Stimulated activated CD8-positive, alpha-beta memory T cell treated with anti-CD3 and anti-CD28 coated beads, Interleukin-7, amount 100 ng/mL, for 4 hours (primary cell): ENCODE results near the gene MYH6.
"Not testable (repeated sequence)": the region's sequence is repeated elsewhere in the genome, so short reads cannot be mapped to it uniquely, and the experiment has no call there.

Source experiments
- DNase-seq, 2 donors: peaks; one replicate each; pipeline ENCODE4 v3.0.0-alpha.2; 2020; ENCODE audit warnings: low read depth in 2 of 2

The MYH6 gene

GRCh38 chr14:23396781-23397407 lies 11.2 kb downstream of the MYH6 start:
- DNase-seq, result no peak

GRCh38 chr14:23396126-23396525 lies 11.9 kb downstream of the MYH6 start:
- DNase-seq, result no peak

DNA sequence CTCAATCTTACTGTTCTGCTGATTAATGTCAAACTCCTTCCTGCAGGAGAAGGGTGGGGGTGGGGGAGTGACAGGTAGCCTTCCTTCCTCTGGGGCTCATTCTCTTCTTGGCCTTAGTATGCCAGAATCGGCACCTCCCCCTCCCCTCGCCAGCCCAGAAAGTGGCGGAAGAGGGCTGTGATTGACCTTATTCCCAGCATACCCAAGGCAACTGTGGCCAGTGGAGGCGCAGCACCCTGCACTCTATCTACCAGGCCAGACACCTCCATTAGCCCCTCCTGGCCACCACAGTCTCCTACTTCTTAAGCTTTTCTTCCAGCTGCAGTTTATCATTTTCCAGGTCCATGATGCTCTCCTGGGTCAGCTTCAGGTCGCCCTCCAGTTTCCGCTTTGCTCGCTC lies 15.5 kb downstream of the MYH6 start:
- no peak for DNase-seq

GRCh38 chr14:23389871-23390270 lies 18.2 kb downstream of the MYH6 start:
- not testable (repeated sequence) for DNase-seq

DNA sequence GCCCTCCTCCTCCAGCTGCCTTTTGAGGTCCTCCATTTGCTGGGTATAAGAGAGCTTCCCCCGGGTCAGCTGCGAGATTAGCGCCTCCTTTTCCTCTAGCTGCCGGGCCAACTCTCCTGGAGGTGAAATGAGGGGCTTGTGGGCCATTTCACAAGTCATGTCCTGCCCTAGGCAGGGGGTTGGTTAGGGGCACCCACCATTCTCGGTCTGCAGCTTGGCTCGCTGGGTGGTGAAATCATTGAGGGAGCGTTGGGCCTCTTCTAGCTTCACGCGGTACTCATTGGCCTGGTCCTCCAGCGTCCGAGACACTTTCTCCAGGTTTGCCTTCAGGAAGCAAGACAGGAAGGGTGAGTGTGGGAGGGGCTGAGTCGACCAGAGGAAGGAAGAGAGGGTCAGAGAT lies 18.7 kb downstream of the MYH6 start:
- DNase-seq, result no peak

GRCh38 chr14:23388996-23389395 lies 19.1 kb downstream of the MYH6 start:
- DNase-seq, result no peak

DNA sequence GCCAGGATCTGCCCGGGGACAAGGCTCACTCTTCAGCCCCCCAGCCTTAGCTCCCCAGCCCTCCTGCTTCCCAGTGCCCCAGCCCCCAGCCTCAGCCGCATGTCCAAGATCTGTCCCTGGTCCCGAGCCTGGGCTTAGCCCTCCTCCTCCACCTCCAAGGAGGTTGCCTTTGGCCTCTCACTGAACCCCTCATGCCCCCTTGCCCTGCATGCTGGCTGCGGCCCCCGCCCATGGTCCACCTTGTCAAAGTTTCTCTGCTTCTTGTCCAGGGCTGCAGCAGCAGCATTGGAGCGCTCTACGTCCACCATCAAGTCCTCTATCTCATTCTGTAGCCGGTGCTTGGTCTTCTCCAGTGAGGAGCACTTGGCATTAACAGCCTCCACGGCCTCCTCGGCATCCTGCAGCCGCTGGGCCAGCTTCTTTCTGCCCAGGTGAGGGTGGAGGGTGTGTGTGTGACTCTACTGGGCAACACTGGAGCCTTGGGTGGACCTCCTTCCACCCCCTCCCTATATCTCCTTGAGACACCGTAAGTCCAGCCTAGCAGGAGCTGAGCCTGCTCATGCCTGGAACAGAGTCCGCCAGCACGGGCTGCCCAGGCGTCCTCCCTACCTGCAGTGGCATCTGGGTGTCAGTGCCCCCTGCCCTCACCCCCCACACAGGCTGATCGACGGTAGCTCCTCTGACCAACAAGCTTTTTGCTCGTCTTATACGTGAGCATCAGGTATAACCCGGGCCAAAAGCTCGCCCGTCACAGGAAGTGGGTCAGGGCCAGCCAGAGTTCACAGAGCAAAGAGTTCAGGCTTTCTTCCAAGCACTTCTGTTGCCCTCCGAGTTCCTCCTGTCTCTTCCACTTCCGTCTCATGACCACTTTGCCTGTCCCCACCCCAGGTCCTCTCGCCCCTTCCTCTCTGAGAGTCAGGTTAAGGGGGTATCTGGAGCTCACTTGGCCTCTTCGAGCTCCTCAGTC lies 19.9 kb downstream of the MYH6 start:
- DNase-seq, result no peak

GRCh38 chr14:23386999-23387398 lies 21.1 kb downstream of the MYH6 start:
- DNase-seq, result no peak

DNA sequence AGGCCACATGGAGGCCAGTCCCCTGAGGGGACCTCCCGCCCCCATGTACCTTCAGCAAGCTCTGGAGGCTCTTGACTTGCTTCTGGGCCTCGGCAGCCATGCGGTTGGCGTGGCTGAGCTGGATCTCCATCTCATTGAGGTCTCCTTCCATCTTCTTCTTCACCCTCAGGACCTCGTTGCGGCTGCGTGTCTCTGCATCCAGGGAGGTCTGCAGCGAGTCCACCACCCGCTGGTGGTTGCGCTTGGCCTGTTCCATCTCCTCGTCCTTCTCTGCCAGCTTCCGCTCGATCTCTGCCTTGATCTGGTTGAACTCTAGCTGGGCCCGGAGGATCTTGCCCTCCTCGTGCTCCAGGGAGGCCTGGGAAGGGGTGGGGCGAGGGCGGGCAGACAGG lies 21.8 kb downstream of the MYH6 start:
- not testable (repeated sequence) for DNase-seq

- no peak for DNase-seq
Observed at GRCh38 chr14:23385642-23386265, 22.3 kb downstream of the MYH6 start.

DNA sequence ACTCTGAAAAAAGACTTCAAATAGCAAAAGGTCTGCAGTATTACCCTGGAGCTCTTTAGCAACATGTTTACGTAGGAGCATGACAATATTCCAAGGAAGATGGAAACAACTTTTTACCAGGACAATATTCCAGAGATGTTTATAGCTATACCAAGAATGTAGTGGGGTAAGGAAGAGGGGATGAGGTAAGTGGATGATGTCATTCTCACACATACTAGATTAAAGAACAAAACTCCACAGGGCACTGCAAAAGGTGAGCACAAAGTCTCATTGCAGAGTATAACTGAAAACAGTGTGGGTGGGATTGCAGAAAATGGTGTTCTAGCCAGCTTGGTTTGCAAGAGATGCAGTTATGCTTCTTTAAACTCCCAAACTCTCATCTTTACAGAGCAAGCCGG lies 22.8 kb downstream of the MYH6 start:
- DNase-seq, result no peak

DNA sequence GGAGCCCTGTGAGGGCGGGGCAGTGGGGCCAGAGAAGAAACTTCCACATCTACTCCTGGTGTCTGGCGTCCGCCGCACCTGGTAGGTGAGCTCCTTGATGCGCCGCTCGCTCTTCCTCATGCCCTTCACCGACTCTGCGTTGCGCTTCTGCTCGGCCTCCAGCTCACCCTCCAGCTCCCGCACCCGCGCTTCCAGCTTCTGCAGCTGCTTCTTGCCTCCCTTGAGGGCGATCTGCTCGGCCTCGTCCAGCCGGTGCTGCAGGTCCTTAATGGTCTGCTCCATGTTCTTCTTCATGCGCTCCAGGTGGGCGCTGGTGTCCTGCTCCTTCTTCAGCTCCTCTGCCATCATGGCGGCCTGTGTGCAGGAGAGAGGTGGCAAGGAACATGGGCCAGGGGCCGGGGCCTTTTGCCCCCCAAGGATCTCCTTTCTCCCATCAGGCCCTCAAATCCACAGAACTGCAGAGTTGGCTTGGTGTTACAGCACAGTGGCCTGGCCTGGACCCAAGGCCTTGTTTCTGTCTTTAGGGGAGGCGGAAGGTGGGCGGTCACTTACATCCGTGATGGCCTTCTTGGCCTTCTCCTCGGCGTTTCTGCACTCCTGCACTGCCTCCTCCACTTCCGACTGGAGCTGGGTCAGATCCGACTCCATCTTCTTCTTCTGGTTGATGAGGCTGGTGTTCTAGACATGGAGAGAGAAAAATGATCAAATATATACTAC lies 23.6 kb downstream of the MYH6 start:
- DNase-seq, result no peak

DNA sequence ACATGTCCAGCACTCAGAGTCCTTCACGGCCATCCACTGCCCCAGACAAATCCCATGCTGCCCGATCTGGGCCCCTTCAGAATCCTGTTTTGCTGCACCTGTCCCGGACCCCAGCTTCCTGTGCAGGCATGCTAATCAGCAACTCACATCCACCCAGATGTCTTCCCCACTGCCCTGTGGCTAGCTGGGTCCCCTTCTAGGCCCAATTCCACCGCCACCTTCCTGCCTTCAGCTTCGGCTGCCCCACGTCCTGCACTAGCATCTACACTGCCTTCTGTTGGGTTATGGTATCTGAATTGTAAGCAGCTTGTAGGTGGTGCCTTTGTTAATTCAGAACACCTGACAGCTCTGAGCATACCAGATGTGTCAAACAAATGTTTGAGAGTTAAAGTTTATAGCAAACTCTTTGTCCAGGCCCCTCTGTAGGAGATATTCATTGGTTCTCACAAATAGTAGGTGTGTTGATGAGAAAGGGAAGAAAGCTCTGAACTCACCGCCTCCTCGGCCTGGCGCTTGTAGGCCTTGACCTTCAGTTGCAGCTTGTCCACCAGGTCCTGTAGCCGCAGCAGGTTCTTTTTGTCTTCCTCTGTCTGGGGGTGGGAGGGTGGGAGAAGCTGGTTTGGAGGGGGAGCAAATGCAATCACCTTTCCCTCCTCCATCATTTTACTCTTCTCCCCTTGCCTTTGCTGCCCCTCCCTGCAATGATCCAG lies 25.2 kb downstream of the MYH6 start:
- no peak for DNase-seq

DNA sequence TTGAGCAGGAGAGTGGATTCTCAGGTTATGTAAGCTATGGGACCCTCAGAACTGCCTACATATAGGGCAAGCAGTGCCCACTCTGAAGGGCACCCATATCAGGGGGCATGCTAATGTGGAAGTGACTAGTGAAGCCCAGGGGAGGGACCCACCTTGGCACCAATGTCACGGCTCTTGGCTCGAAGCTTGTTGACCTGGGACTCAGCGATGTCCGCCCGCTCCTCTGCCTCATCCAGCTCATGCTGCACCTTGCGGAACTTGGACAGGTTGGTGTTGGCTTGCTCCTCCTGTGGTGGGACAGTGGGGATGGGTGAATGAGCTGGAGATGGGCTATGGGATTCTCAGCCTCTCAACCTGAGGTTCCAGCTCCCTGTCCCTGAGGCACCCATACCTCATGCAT lies 25.8 kb downstream of the MYH6 start:
- no peak for DNase-seq

DNA sequence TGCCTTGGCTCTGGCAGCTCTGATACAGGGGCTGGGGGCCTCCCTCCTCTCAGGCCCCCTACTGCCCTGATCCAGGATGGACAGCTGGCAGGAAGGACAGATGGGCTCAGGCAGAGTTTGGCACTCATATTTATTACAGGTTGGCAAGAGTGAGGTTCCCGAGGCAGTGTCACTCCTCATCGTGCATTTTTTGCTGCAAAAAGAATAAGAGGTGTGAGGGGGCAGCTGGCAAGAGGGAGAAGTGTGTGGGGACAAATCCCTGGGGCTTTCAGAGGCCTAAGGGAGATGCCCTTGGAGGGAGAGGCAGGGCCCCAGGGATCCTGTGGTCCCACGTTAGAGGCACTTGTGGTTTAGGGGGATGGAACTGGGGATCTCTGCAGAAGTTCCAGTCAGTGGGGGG lies 26.2 kb downstream of the MYH6 start:
- no peak for DNase-seq

DNA sequence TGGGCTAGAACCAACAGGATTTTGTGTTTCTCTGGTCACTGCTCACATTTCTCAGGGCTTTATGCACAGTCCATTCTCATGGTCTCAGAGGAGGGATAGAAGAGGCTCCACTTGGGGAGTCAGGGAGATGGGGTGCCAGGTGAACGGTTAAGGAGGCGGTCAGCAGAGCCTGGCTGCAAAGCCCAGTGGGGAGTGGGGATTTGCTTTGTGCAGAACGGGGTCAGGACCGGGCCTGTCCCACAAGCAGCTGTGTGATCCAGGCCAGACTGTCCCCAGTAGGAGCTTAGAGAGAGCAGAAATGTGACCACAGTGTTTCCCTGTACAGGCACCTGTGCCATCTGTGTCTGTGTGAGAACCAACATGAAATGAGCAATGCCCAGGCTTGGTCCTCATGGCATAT lies 27.1 kb downstream of the MYH6 start:
- DNase-seq, result no peak

DNA sequence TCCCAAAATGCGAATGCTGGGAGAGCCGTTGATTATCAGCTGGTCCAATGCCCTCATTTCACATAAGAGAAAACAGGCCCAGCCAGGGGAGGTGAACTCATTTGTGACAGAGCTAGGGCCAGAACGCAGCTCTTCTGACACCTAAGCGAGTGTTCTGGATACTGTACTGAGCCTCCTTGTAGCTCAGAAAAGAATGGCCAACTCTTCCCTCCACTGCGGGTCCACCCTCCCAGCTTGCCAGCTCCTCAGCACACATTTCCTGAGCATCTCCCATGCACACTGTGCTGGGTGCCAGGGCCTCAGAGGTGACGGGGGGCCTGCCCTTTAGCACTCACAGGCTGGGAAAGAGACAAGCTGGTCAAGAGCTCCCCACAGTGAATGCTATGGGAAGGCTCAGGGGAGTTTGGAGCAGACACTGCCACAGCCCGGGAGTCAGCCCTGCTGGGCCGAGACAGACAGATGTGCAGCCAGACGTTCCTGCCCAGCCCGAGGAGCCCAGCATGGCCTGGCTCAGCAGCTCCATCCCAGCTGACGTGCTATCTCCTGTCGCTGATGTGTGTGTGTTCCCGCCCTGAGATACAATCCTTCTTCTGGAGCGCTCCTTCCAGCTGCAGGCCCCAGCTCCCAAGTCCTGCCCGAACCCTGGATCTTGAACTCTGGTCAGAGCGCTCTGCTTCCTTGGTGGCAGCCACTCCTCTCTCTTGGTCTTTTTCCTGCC lies 27.7 kb downstream of the MYH6 start:
- no peak for DNase-seq

- peak in 1 of 2 donors; percentile 49 for DNase-seq
Observed at GRCh38 chr14:23379366-23380196, 28.5 kb downstream of the MYH6 start.

DNA sequence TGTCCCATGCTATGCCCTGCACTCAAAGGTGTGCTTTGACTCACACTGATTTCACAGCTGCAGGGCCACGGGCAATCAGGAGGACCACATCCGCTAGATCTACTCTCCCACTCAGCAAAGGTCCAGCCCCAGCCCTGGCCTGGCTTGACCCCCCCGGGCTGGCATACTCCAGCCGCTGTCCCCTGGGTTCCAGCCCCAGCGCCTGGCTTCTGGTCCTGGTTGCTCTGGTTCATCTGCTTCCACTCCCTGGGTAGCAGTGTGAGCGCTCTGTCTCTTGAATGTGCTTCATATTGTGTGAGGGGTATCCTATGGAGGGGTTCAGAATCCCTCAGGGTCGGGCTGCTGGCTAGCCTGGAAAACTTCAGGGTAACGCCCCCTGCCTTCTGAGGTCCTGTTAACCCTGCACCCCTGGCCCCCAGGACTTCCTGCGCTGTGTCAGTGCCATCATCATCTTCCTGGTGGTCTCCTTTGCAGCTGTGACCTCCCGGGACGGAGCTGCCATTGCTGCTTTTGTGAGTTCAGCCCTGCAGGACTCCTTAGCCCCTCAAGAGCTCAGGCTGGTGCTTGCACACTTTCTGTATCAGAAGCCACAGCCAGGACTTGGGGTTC lies 29.4 kb downstream of the MYH6 start:
- no peak for DNase-seq
